SK-N-MC (cell line): ENCODE measurements around the gene RSRC1.

Experiments used
- EZH2 ChIP-seq: fragments of 200-600 bp; sonication (generic); IDR thresholded peaks from one replicate; pipeline ENCODE4 v1.6.1; 2017; ENCODE audit warnings: antibody characterized with exemption
- FOXP2 ChIP-seq: optimal IDR thresholded peaks from 2 replicates; pipeline ENCODE3; 2011; ENCODE audit warnings: mild to moderate bottlenecking, moderate library complexity; ENCODE audit not compliant: insufficient read depth; ENCODE audit errors: extremely low read length, control extremely low read depth
- POLR2AphosphoS5 ChIP-seq: IDR thresholded peaks from 2 replicates; pipeline ENCODE4 v1.6.1; 2012; ENCODE audit warnings: mild to moderate bottlenecking, low read depth, low read length, borderline replicate concordance

DNA sequence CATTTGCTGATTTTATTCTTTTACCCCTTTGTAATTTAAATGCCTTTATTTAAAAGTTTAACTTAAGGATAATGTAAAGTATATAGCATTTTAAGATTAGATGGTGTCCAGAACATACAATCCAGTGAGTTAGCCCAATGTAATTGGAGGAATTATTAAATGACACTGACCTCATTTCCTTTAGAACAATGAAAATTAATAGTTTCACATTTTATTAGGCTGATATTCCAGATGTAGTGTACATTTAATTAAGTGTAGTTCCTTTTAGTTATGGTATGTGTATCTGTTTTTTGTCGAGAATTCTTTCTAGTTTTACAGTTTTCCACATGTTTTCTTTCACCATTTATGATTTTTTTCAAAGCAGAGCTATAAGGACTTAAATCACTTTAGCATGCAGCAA is 75.8 kb downstream of the RSRC1 start:
- TF ChIP-seq POLR2AphosphoS5: no peak
- TF ChIP-seq EZH2: no peak
- TF ChIP-seq FOXP2: no peak
